GM13976 (cell line): ENCODE data around the gene LRFN4.
A peak's percentile ranks its signal among the peaks of the same experiment; 100 is the strongest.

ENCODE experiments used
- DNase-seq: peaks from one replicate; pipeline ENCODE4 v3.0.0; 2012; ENCODE audit warnings: low spot score
- CTCF ChIP-seq: IDR thresholded peaks from 2 replicates; pipeline ENCODE4 v1.5.1; 2012; ENCODE audit warnings: borderline replicate concordance, mild to moderate bottlenecking; ENCODE audit not compliant: insufficient read depth; ENCODE audit errors: extremely low read depth, missing control alignments, control extremely low read depth
- in situ Hi-C: fragments of 300-500 bp; cut with MboI; formaldehyde crosslinking; loops from one replicate; pipeline ENCODE4 v1.12.0; 2022; ENCODE audit warnings: low sequenced_read_pairs, mixed read lengths, inconsistent platforms; ENCODE audit not compliant: unreplicated experiment

Gene LRFN4

GRCh38 chr11:66840317-66841091 lies 16.4 kb upstream of the LRFN4 start:
- in situ Hi-C loops, result no loop called here
- DNase-seq, result no peak
- no peak for TF ChIP-seq CTCF

GRCh38 chr11:66841861-66842260 lies 15.0 kb upstream of the LRFN4 start:
- in situ Hi-C loops, result no loop called here
- DNase-seq, result no peak
- TF ChIP-seq CTCF, result no peak

GRCh38 chr11:66842501-66842895 lies 14.4 kb upstream of the LRFN4 start:
- in situ Hi-C loops, result no loop called here
- DNase-seq, result peak; percentile 31
- TF ChIP-seq CTCF, result no peak

- in situ Hi-C loops, result no loop called here
- peak; percentile 98 for DNase-seq
- TF ChIP-seq CTCF, result no peak
These were observed 13.7 kb upstream of the LRFN4 start, which contains the start of gene RCE1 for GRCh38 chr11:66842896-66843775. Gene RCE1, plus strand, starts transcription at chr11:66843441. Its CDS starts 15 bp downstream, at chr11:66843456.

- TF ChIP-seq CTCF, result no peak
- in situ Hi-C loops, result no loop called here
- no peak for DNase-seq
These were observed 12.9 kb upstream of the LRFN4 start for GRCh38 chr11:66843776-66844495.

- in situ Hi-C loops, result no loop called here
- DNase-seq, result no peak
- TF ChIP-seq CTCF, result no peak
These were observed 12.2 kb upstream of the LRFN4 start for GRCh38 chr11:66844496-66845142.
